HG03097 (cell line): Measurements from ENCODE around the gene LMX1B.
"Not testable (repeated sequence)": the region's sequence is repeated elsewhere in the genome, so short reads cannot be mapped to it uniquely, and the experiment has no call there.

Experiments used
- ATAC-seq: cut with Tn5 transposase; IDR thresholded peaks from one replicate; pipeline ENCODE4 v1.9.1; 2021; ENCODE audit not compliant: unreplicated experiment, low FRiP score

Gene LMX1B

GRCh38 chr9:126613651-126614050 is at the start of gene LMX1B:
Gene LMX1B, plus strand, starts transcription at chr9:126613928. Its CDS starts 522 bp downstream, at chr9:126614450.
- ATAC-seq = no peak

DNA sequence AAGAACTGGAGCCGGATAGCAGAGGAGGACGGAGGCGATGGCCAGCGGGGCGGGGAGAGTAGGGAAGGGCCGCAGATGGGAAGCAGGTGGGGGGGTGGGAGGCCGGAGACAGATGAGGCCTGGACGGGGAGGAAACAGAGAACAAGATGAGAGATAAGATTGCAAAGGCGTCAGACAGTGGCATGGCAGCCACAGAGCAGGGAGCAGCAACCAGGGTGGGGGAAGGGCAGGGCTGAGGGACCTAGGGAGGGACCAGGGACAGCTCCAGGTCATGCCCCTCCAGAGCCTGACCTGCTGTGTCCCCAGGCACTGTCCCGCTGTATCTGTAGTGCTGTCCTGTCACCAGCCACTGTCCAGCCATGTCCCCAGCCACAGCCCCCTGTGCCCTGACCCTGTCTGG is 49.6 kb upstream of the LMX1B start:
- ATAC-seq = no peak

DNA sequence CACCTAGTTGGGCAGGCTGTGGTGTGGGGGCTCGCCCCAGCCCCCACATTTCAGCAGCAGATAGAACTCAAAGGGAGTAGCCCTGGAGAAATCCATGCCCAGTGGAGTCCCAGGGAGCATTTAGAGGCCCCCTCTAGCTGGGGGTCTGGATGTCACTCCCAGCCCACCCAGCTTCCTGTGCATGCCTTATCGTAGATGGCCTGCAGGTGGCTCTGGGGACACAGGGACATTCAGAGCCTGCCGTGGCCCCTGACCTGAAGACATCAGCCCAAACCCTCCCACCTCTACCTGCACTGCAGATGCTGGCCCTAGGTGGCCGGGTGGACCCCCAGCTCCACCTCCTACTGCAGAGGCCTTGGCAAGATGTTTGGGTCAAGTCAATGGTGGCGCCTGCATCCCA is 49.0 kb upstream of the LMX1B start:
- no peak for ATAC-seq

DNA sequence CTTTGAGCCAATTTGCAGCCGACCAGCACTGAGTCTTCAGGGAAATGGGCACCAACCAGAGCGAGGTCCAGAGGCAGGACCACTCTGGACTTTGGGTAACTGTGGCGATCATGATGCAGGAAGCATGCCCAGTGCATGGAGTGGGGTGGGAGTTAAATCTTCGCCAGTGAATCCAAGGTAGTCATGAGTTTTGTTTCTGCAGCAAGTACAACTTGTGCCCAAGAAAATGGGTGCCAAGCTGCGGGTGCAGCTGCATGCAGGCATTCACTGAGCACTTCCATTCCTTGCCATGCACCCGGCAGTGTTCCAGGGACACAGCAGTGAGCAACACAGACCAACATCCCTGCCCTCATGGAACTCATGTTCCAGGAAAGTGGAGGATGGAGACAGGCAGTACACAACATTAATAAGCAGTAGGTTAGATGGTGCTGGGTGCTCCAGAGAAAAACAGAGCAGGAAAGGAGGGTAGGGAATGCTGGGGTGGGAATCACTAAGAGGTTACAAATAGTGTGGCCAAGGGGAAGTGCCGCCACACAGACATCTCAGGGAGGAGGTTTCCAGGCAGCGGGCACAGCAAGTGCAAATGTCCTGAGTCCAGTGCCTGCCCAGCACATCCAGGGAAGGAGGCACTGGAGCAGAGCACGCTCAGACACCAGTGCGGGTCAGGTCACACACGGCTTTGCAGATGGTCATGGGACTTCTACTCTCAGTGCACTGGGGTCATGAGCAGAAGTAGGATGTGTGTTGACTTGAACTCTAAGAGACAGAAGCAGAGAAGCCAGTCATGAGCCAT is 48.2 kb upstream of the LMX1B start:
- no peak for ATAC-seq

GRCh38 chr9:126569036-126569435 is 44.7 kb upstream of the LMX1B start:
- ATAC-seq = no peak

- no peak for ATAC-seq
These were observed 35.7 kb upstream of the LMX1B start for GRCh38 chr9:126578029-126578428.

DNA sequence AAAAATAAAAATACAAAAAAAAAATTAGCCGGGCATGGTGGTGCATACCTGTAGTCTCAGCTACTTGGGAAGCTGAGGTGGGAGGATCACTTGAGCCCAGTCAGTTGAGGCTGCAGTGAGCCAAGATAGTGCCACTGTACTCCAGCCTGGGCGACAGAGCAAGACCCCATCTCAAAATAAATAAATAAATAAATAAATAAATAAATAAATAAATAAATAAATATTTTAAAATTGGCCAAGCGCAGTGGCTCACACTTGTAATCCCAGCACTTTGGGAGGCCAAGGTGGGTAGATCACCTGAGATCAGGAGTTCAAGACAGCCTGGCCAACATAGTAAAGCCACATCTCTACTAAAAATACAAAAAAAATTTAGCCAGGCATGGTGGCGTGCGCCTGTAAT is 33.4 kb upstream of the LMX1B start:
- ATAC-seq = not testable (repeated sequence)

DNA sequence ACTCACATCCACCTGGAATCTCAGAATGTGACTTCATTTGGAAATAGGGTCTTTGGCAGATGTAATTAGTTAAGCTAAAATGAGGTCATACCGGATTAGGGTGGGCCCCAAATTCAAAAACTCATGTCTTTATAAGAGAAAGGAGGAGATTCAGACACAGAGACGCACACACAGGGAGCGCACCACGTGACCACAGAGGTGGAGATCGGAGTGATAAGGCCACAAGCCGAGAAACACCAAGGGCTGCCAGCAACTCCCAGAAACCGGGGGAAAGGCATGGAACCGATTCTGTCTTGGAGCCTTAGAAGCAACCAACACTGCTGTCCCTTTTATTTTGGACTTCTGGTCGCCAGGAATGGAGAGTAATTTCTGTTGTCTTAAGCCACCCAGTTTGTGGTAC is 31.8 kb upstream of the LMX1B start:
- no peak for ATAC-seq

GRCh38 chr9:126582427-126582826 is 31.3 kb upstream of the LMX1B start:
- no peak for ATAC-seq

DNA sequence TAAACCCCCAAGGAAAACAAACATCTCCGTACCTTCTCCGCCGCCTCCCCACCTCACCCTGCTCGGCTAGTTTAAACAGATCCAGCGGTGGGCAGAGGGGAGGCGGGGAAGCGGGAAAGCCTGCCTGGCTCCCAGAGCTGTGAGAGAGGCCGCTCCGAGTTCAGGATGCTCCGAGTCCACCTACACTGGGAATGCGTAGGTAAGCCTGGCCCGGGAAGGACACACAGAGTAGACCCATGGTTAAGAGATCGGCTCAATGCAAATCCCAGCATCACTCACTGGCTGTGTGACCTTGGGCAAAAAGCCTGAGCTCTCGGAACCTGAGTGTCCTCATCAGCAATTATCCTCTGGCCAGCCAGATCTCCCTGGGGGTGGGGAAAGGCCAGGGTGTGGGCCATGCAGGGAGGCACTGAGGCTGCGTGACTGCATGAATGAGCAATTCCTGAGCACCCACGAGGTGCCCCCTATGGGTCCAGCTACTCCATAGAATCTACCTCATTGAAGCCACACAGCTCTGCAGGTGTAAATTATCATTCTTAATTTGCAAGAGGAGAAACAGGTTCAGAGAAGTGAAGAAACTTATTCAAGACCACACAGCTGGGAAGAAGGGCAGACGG is 30.5 kb upstream of the LMX1B start:
- ATAC-seq = no peak

GRCh38 chr9:126584611-126585010 is 29.1 kb upstream of the LMX1B start:
- no peak for ATAC-seq

- no peak for ATAC-seq
These were observed 27.5 kb upstream of the LMX1B start for GRCh38 chr9:126586236-126586635.

- no peak for ATAC-seq
These were observed 26.2 kb upstream of the LMX1B start for GRCh38 chr9:126587187-126588185.

DNA sequence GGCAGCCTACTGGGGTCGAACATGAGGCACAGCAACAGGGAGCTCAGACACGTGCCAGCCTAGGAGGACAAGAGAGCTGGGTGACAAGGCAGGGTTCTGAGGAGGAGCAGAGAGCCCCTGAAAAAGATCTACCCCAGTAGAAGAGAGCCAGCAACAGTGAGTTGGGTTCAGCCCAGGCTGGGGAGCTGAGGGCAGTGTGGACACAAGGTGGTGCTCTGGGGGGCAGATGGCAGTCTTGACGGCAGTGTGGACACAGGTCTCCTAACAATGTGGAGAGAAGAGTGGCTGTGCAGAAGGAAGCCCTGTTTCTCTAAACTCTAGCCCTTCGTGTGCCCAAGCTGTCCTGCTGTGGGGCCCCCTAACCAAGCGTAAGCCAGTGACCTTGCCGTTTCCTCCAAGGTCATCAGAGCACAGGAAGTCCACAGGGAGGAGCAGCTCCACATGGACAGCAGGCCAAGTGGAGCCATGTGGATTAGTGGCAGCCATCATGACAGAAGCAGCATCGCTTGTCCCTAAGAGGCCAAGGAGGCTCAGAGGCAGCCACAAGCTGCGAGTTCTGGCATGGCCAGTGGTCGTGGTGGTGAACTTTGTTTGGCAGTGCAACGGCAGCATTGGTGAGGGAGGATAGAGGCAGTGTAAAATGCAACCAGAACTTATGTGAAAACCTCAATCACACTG is 25.1 kb upstream of the LMX1B start:
- ATAC-seq = no peak

DNA sequence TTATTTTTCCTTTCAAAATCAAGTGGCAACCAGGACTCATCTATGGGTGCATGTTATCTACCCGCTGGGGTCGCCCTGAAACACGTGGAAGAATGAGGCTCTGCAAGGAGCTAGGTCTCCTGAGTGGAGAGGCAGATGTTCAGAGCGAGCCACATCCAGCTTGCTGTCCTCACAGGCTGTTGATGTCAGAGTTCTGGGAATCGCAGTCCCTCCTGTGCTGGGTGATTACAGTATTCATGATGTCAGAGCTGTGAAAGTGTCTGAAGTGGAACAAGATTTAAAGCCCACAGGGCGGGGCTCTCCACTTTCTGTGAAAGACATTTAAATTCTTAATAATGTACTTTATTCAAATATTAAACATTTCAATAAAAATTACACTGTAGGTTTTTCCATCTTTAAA is 24.4 kb upstream of the LMX1B start:
- ATAC-seq = no peak

- ATAC-seq = no peak
These were observed 22.6 kb upstream of the LMX1B start for GRCh38 chr9:126591083-126591482.

- no peak for ATAC-seq
These were observed 21.8 kb upstream of the LMX1B start for GRCh38 chr9:126591922-126592321.

DNA sequence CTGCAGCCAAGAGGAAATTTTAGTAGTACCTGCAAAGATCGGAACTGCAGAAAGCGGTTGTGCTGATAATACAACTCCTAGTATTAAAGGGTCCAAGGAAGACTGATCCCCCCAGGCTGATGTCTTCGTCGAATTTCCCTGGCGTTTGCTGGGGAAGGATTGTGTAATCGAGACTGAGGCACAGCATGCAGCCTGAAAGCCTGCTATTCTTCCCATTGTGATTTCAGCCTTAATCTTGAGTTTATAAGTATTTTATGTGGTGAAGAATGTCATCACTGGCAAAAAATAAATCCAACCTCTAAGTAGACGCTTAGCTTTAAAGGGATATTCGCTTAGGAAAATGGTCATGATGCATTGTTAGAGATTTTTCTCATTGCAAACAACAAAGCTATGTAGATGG is 21.3 kb upstream of the LMX1B start:
- no peak for ATAC-seq

DNA sequence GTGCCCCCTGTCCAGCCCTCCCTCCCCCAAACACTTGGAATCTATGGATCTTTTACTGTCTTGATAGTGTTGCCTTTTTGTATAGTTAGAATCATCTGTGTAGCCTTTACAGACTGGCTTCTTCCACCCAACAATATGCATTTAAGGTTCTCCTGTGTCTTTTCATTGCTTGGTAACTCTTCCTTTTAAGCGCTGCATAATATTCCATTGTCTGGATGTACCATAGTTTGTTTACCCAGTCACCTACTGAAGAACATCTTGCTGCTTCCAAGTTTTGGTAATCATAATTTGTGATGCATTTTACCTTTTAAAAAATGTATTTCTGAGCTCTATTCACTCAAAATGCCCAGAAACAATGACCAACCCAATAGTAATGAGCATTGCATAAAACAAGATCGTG is 17.7 kb upstream of the LMX1B start:
- ATAC-seq = no peak

- no peak for ATAC-seq
These were observed 14.6 kb upstream of the LMX1B start for GRCh38 chr9:126599047-126599650.
